HepG2 (cell line): ENCODE results near the gene CEL. TPM values are rescaled to one million over a fixed set of nuclear protein-coding genes. Genes with fewer than 3 reads are reported as not detected.
"Not testable (repeated sequence)": the region's sequence is repeated elsewhere in the genome, so short reads cannot be mapped to it uniquely, and the experiment has no call there.

Experiments used
- ATAC-seq: fragments of 200-7000 bp; cut with Tn5 transposase; 3 replicates; pipeline ENCODE4 v1.9.1; 2020; ENCODE audit warnings: mild to moderate bottlenecking, moderate library complexity
- BruUV-seq: library from RNA; stranded (reverse); fragments of 400-500 nt; replicated peaks from 2 replicates; lab custom pipeline; 2021; lab: Mats Ljungman, UMichigan
- CTCF ChIA-PET: fragments of 300-600 bp; formaldehyde crosslinking; extraction: SDS; loops from one replicate; lab custom pipeline; 2021; ENCODE audit warnings: low total read pairs, inconsistent platforms, low intra/inter-chr PET ratio; lab: Yijun Ruan, JAX
- POLR2A ChIA-PET: fragments of 350-600 bp; sonication (Branson Sonifier 250); formaldehyde crosslinking; loops from one replicate; lab custom pipeline; 2020; ENCODE audit warnings: antibody characterized with exemption, inconsistent platforms; lab: Yijun Ruan, JAX
- DNase-seq: peaks from one replicate; pipeline ENCODE4 v3.0.0-alpha.2; 2015; ENCODE audit warnings: low spot score
- FAIRE-seq: peaks from 3 replicates; lab custom pipeline; 2011; peaks lifted over from hg19 to GRCh38; lab: Jason Lieb, UNC
- H2AFZ ChIP-seq: one replicate; pipeline ENCODE4 v1.6.1; 2011; ENCODE audit warnings: low read length, inconsistent platforms
- H3K27ac ChIP-seq: fragments of 300-600 bp; 3 replicates; pipeline ENCODE4 v1.8.0; 2011; ENCODE audit warnings: mixed run types, mild to moderate bottlenecking, mixed read lengths, low read length, inconsistent platforms; ENCODE audit not compliant: insufficient read depth; ENCODE audit errors: extremely low read length
- H3K27me3 ChIP-seq, 2 experiments: fragments of 200-600 bp in 1 of 2; 2 replicates in 1 of 2; 3 replicates in 1 of 2; pipeline versions ENCODE4 v1.6.0 to v1.8.0; 2011; ENCODE audit warnings: low read length in 2 of 2, mild to moderate bottlenecking in 2 of 2, moderate library complexity in 2 of 2, inconsistent platforms in 1 of 2; ENCODE audit not compliant: insufficient read depth in 2 of 2, control insufficient read depth in 1 of 2
- H3K36me3 ChIP-seq, 2 experiments: fragments of 200-600 bp in 1 of 2; replicated peaks in 1 of 2; 2 replicates in 1 of 2; 3 replicates in 1 of 2; pipeline versions ENCODE4 v1.5.1 to v1.8.0; 2011; ENCODE audit warnings: low read length in 2 of 2, inconsistent platforms in 1 of 2; ENCODE audit not compliant: insufficient read depth in 2 of 2, control insufficient read depth in 1 of 2
- H3K4me1 ChIP-seq: 2 replicates; pipeline ENCODE4 v1.5.1; 2012; ENCODE audit warnings: low read length, inconsistent platforms; ENCODE audit not compliant: insufficient read depth
- H3K4me2 ChIP-seq: 2 replicates; pipeline ENCODE4 v1.6.0; 2011; ENCODE audit warnings: low read depth, low read length, inconsistent platforms
- H3K4me3 ChIP-seq, 3 experiments: fragments of 200-600 bp in 1 of 3; sonication (generic), shearing (Covaris generic) in 1 of 3; replicated peaks in 1 of 3; 2 replicates each; pipeline ENCODE4 v1.5.1; 2011 to 2016; ENCODE audit warnings: low read length in 3 of 3, inconsistent platforms in 2 of 3, low read depth in 2 of 3, mild to moderate bottlenecking in 2 of 3, control low read depth in 1 of 3, mixed read lengths in 1 of 3; ENCODE audit not compliant: insufficient read depth in 1 of 3
- H3K79me2 ChIP-seq: one replicate; pipeline ENCODE4 v1.6.1; 2011; ENCODE audit warnings: low read length, inconsistent platforms; ENCODE audit not compliant: insufficient read depth
- H3K9ac ChIP-seq: 2 replicates; pipeline ENCODE4 v1.6.0; 2011; ENCODE audit warnings: mild to moderate bottlenecking, low read depth, low read length, inconsistent platforms; ENCODE audit not compliant: insufficient read depth
- H3K9me3 ChIP-seq: 2 replicates; pipeline ENCODE4 v1.5.1; 2012; ENCODE audit warnings: mild to moderate bottlenecking, low read length
- H4K20me1 ChIP-seq: 2 replicates; pipeline ENCODE4 v1.6.0; 2011; ENCODE audit warnings: inconsistent platforms, mild to moderate bottlenecking, low read length, moderate library complexity; ENCODE audit not compliant: insufficient read depth
- E2F1 ChIP-seq: sonication (generic); formaldehyde crosslinking; IDR thresholded peaks from 2 replicates; pipeline ENCODE4 v1.5.0; 2020; ENCODE audit warnings: missing genetic modification reagents
- EED ChIP-seq: sonication (generic); formaldehyde crosslinking; IDR thresholded peaks from 2 replicates; pipeline ENCODE4 v1.5.0; 2020; ENCODE audit warnings: mild to moderate bottlenecking, missing genetic modification reagents
- GABPA ChIP-seq, 2 experiments: IDR thresholded peaks; 2 replicates each; pipeline ENCODE4 v1.6.1; 2011 to 2016; ENCODE audit warnings: low read depth in 2 of 2, low read length in 1 of 2, missing biosample characterization in 1 of 2, missing genetic modification characterization in 1 of 2
- HDAC6 ChIP-seq: fragments of 200-600 bp; sonication (generic); IDR thresholded peaks from 2 replicates; pipeline ENCODE4 v1.7.0; 2017; ENCODE audit warnings: mild to moderate bottlenecking, antibody characterized with exemption, low read length, low read depth
- HOXD1 ChIP-seq: sonication (generic); formaldehyde crosslinking; IDR thresholded peaks from 2 replicates; pipeline ENCODE4 v1.5.0; 2020; ENCODE audit warnings: missing genetic modification reagents
- MLLT10 ChIP-seq: sonication (generic); formaldehyde crosslinking; IDR thresholded peaks from 2 replicates; pipeline ENCODE4 v1.4.0; 2020; ENCODE audit warnings: missing genetic modification reagents
- NR3C1 ChIP-seq: sonication (generic); formaldehyde crosslinking; IDR thresholded peaks from 2 replicates; pipeline ENCODE4 v1.4.0; 2020; ENCODE audit warnings: missing genetic modification reagents
- RFX5 ChIP-seq: IDR thresholded peaks from 2 replicates; pipeline ENCODE4 v1.6.1; 2011; ENCODE audit warnings: low read depth, low read length, improper control_type of control experiment
- SMAD9 ChIP-seq: sonication (generic); formaldehyde crosslinking; IDR thresholded peaks from 2 replicates; pipeline ENCODE4 v1.5.1; 2020; ENCODE audit warnings: mild to moderate bottlenecking, missing genetic modification reagents
- WIZ ChIP-seq: sonication (generic); formaldehyde crosslinking; IDR thresholded peaks from 2 replicates; pipeline ENCODE4 v1.5.1; 2020; ENCODE audit warnings: mild to moderate bottlenecking, missing genetic modification reagents
- ZNF160 ChIP-seq: sonication (generic); formaldehyde crosslinking; IDR thresholded peaks from 2 replicates; pipeline ENCODE4 v1.8.0; 2022; ENCODE audit warnings: mild to moderate bottlenecking, inconsistent platforms, missing genetic modification reagents
- ZNF616 ChIP-seq: sonication (generic); formaldehyde crosslinking; IDR thresholded peaks from 2 replicates; pipeline ENCODE4 v1.5.0; 2020; ENCODE audit warnings: low read depth, mild to moderate bottlenecking, missing genetic modification reagents
- ZNF644 ChIP-seq: IDR thresholded peaks from 2 replicates; pipeline ENCODE4 v1.6.1; 2016; ENCODE audit warnings: low read depth
- ZNF670 ChIP-seq: sonication (generic); formaldehyde crosslinking; IDR thresholded peaks from 2 replicates; pipeline ENCODE4 v1.8.0; 2022; ENCODE audit warnings: mild to moderate bottlenecking, missing genetic modification reagents, borderline replicate concordance
- ZNF720 ChIP-seq: sonication (generic); formaldehyde crosslinking; IDR thresholded peaks from 2 replicates; pipeline ENCODE4 v1.4.0; 2020; ENCODE audit warnings: missing genetic modification reagents
- WGBS: methylation state at CpG from one replicate; pipeline ENCODE4 v1.1.6; 2017; ENCODE audit warnings: low lambda C conversion rate; 5-methylcytosine and 5-hydroxymethylcytosine counted together
- in situ Hi-C: cut with HindIII; loops from 2 replicates; pipeline ENCODE4 v1.10.0; 2017; ENCODE audit warnings: low pct_unique_long_range_greater_than_20kb; ENCODE audit not compliant: extremely low pct_ligation_motif_present
- intact Hi-C: fragments of 100-400 bp; cut with micrococcal nuclease; formaldehyde crosslinking; loops from one replicate; pipeline ENCODE4 v1.10.0; 2022; ENCODE audit not compliant: unreplicated experiment
- polyA plus RNA-seq, 8 experiments: library from polyadenylated mRNA; depleted of rRNA in 3 of 8; stranded (reverse) in 7 of 8; unstranded in 1 of 8; fragments of >200 nt; fragmentation: Illumina TruSeq in 4 of 8; extraction: Trizol in 4 of 8; gene quantifications; 2 replicates each; pipeline versions ENCODE4 v1.2.1 to v1.2.3, GENCODE V29; 2011 to 2016; ENCODE audit warnings: low read depth in 4 of 8, missing spikeins in 1 of 8, mixed read lengths in 1 of 8; ENCODE audit not compliant: insufficient read depth in 1 of 8
- total RNA-seq, 5 experiments: library from RNA; depleted of rRNA; stranded (reverse); fragments of >200 nt; fragmentation: Illumina TruSeq; extraction: Trizol; gene quantifications; 2 replicates each; pipeline ENCODE4 v1.2.3, GENCODE V29; 2016; ENCODE audit warnings: low read depth in 1 of 5
- TF ChIP-seq, protein P1 (sequence below): fragments of 450-650 bp; IDR thresholded peaks from 2 replicates; pipeline ENCODE4 v1.6.1; 2017
- TF ChIP-seq, protein P2 (sequence below): sonication (generic); formaldehyde crosslinking; IDR thresholded peaks from 2 replicates; pipeline ENCODE4 v1.8.1; 2023; ENCODE audit warnings: mild to moderate bottlenecking, missing genetic modification reagents

CEL gene
- total and polyA plus RNA-seq, 2 of the 13 experiments (the other 11 are each of a cell fraction or from before 2014, with no cell fraction given), result 0.63 to 1.5 TPM

DNA sequence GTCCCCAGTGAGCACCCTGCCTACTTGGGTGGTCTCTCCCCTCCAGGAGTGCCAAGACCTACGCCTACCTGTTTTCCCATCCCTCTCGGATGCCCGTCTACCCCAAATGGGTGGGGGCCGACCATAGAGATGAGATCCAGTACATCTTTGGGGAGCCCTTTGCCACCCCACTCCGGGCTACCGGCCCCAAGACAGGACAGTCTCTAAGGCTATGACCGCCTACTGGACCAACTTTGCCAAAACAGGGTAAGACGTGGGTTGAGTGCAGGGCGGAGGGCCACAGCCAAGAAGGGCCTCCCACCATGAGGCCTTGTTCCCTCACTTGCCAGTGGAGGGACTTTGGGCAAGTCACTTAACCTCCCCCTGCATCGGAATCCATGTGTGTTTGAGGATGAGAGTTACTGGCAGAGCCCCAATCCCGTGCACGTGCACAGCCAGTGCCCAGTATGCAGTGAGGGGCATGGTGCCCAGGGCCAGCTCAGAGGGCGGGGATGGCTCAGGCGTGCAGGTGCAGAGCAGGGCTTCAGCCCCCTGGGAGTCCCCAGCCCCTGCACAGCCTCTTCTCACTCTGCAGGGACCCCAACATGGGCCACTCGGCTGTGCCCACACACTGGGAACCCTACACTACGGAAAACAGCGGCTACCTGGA is 24.6 kb downstream of the CEL start:
- H3K4me3 ChIP-seq, intact Hi-C loops, FAIRE-seq, CTCF ChIA-PET, H3K4me2 ChIP-seq, H4K20me1 ChIP-seq, BruUV-seq, DNase-seq, H3K9ac ChIP-seq, POLR2A ChIA-PET, H3K36me3 ChIP-seq, H3K9me3 ChIP-seq, H3K79me2 ChIP-seq, H3K27ac ChIP-seq, ATAC-seq, H3K4me1 ChIP-seq, H2AFZ ChIP-seq, in situ Hi-C loops: not testable (repeated sequence)
- WGBS, result no CpG with 5 or more reads among the region's 17 CpGs
- H3K27me3 ChIP-seq, result peaks cover 0 to 15% of the 10 kb centered on the region in 2 experiments; a peak in 2 of 5 replicates

- Histone ChIP-seq H3K9me3 (no peaks in the 10 kb centered on the region), H3K9ac (no peak overlapping the region), H3K4me3 (no peak overlapping the region), H3K4me2 (no peak overlapping the region), H3K79me2 (no peaks in the 10 kb centered on the region), H4K20me1 (no peaks in the 10 kb centered on the region), H3K4me1 (peaks cover 4% of the 10 kb centered on the region), H3K27me3 (peaks cover 0 to 15% of the 10 kb centered on the region in 2 experiments; a peak in 2 of 5 replicates), H3K36me3 (no peaks in the 10 kb centered on the region), H2AFZ (no peak overlapping the region), H3K27ac (no peak overlapping the region)
- in situ Hi-C loops, result no loop called here
- no peak for ATAC-seq
- no peak for FAIRE-seq
- DNase-seq, result no peak
- ChIA-PET CTCF (no interaction called here), POLR2A (no interaction called here)
- intact Hi-C loops, result no loop called here
- TF ChIP-seq ZNF160, result no peak
- no peak for TF ChIP-seq GABPA (IDR thresholded peaks at IDR 0.05; ENCODE audit: low read depth, low read length)
- no peak for TF ChIP-seq GABPA (CRISPR knock-in tag; IDR thresholded peaks at IDR 0.05; ENCODE audit: low read depth)
- TF ChIP-seq HOXD1, result no peak
- TF ChIP-seq SMAD9 (CRISPR knock-in tag), result no peak
- no peak for TF ChIP-seq NR3C1 (CRISPR knock-in tag)
- no peak for TF ChIP-seq ZNF616 (CRISPR knock-in tag)
- TF ChIP-seq ZNF644, result no peak
- no peak for TF ChIP-seq HDAC6
- TF ChIP-seq ZNF670 (CRISPR knock-in tag), result no peak
- TF ChIP-seq, protein P1, sequence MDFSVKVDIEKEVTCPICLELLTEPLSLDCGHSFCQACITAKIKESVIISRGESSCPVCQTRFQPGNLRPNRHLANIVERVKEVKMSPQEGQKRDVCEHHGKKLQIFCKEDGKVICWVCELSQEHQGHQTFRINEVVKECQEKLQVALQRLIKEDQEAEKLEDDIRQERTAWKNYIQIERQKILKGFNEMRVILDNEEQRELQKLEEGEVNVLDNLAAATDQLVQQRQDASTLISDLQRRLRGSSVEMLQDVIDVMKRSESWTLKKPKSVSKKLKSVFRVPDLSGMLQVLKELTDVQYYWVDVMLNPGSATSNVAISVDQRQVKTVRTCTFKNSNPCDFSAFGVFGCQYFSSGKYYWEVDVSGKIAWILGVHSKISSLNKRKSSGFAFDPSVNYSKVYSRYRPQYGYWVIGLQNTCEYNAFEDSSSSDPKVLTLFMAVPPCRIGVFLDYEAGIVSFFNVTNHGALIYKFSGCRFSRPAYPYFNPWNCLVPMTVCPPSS, result no peak
- TF ChIP-seq ZNF720 (CRISPR knock-in tag), result no peak
- no peak for TF ChIP-seq E2F1
- no peak for TF ChIP-seq WIZ (CRISPR knock-in tag)
- no peak for TF ChIP-seq MLLT10 (CRISPR knock-in tag)
- TF ChIP-seq, protein P2, sequence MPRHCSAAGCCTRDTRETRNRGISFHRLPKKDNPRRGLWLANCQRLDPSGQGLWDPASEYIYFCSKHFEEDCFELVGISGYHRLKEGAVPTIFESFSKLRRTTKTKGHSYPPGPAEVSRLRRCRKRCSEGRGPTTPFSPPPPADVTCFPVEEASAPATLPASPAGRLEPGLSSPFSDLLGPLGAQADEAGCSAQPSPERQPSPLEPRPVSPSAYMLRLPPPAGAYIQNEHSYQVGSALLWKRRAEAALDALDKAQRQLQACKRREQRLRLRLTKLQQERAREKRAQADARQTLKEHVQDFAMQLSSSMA (CRISPR knock-in tag), result no peak
- no peak for TF ChIP-seq EED
- no peak for TF ChIP-seq RFX5
- WGBS, result 100% methylated on average over 1 of the region's 15 CpGs
- BruUV-seq, result no TSS peak
Observed at GRCh38 chr9:133086894-133087293, 25.1 kb downstream of the CEL start.
